Stimulated activated CD8-positive, alpha-beta memory T cell treated with anti-CD3 and anti-CD28 coated beads, Interleukin-4, amount 100 ng/mL, for 1 hour (primary cell): ENCODE measurements around the gene SLC25A36.
A peak's percentile ranks its signal among the peaks of the same experiment; 100 is the strongest.
"Not testable (repeated sequence)": the region's sequence is repeated elsewhere in the genome, so short reads cannot be mapped to it uniquely, and the experiment has no call there.

Source experiments
- DNase-seq, 2 donors: peaks; one replicate each; pipeline ENCODE4 v3.0.0-alpha.2; 2020; ENCODE audit warnings: low read depth in 2 of 2, low spot score in 1 of 2

Gene SLC25A36

GRCh38 chr3:140931016-140931454 is 10.6 kb upstream of the SLC25A36 start:
- DNase-seq = no peak

- DNase-seq = no peak
Measured at GRCh38 chr3:140931801-140932200, 9.8 kb upstream of the SLC25A36 start.

GRCh38 chr3:140933109-140933508 is 8.5 kb upstream of the SLC25A36 start:
- DNase-seq = no peak

GRCh38 chr3:140933552-140933951 is 8.1 kb upstream of the SLC25A36 start:
- no peak for DNase-seq

- not testable (repeated sequence) for DNase-seq
Measured at GRCh38 chr3:140939305-140939704, 2.3 kb upstream of the SLC25A36 start.

GRCh38 chr3:140941090-140941433 is 574 bp upstream of the SLC25A36 start:
- DNase-seq = no peak

- peak in 1 of 2 donors; percentile 6 for DNase-seq
Measured at GRCh38 chr3:140942221-140943104, 827 bp downstream of the SLC25A36 start.

GRCh38 chr3:140943781-140944552 is 2.3 kb downstream of the SLC25A36 start:
- no peak for DNase-seq

GRCh38 chr3:140948460-140949249 is 7.0 kb downstream of the SLC25A36 start:
- DNase-seq = no peak

GRCh38 chr3:140950144-140950543 is 8.5 kb downstream of the SLC25A36 start:
- no peak for DNase-seq

GRCh38 chr3:140950863-140951262 is 9.2 kb downstream of the SLC25A36 start:
- DNase-seq = no peak

GRCh38 chr3:140951750-140952149 is 10.1 kb downstream of the SLC25A36 start:
- not testable (repeated sequence) for DNase-seq

GRCh38 chr3:140953028-140953960 is 11.7 kb downstream of the SLC25A36 start:
- DNase-seq = no peak

GRCh38 chr3:140954576-140954975 is 12.9 kb downstream of the SLC25A36 start:
- no peak for DNase-seq

- no peak for DNase-seq
Measured at GRCh38 chr3:140955645-140956044, 14.0 kb downstream of the SLC25A36 start.

GRCh38 chr3:140956058-140956835 is 14.6 kb downstream of the SLC25A36 start:
- DNase-seq = no peak

GRCh38 chr3:140972833-140973232 is 31.2 kb downstream of the SLC25A36 start:
- DNase-seq = no peak

- no peak for DNase-seq
Measured at GRCh38 chr3:140974900-140975299, 33.3 kb downstream of the SLC25A36 start.

- no peak for DNase-seq
Measured at GRCh38 chr3:140980663-140981062, 39.0 kb downstream of the SLC25A36 start.
